NCI-H2227 (cell line): ENCODE results near the gene FPGS.

Experiments used
- DNase-seq: peaks from one replicate; lab custom pipeline; 2025; ENCODE audit not compliant: unreplicated experiment; lab: John Stamatoyannopoulos, UW

The FPGS gene

DNA sequence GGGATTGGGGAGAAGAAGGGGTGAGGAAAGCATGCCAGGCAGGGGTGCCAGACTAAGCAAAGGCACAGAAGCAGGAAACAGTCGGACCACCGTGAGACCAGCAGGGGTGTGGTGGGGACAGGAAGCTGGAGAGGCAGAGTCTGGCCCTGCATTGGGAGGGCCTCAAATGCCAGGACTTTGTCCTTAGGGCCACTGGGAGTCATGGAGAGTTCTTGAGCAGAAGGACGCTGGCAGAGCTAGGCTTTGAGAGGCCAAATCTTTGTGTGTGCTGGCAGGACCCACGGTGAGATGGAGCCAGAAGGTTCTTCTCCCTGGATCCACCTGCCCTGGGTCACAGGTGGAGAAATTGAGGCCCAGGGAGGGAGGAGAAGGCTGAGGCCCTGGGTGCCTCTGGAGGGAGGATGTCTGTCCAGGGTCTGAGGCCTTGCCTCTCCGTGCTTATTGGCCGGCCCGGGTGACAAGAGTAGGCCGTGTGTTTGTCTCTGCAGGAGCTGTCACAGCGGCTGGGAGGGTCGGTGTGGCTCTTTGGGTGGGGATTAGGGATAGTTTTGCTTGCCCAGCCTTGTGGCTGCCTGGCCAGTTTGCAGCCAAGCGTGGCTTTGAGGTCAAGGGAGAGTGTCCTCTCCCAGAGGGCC, 53.5 kb downstream of the FPGS start:
- no peak for DNase-seq

DNA sequence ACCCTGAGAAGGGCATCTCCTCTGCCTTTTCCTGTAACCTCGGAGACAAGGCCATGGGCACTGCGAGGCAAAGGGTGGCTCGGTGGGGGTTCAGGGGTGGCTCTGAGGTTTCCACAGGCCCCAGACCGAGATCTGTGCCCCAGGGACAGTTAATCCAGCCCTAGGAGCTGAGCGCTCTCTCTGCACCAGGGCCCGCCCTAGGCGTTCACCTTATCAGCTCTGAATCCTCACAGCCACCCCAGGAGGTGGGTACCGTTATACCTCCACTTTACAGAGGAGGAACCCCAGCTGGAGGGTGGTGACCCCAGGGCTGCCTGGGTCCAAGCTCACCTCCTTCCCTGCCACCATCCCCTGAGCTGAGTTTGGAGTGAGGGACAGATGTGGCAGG, 54.0 kb downstream of the FPGS start:
- DNase-seq, result no peak

- DNase-seq, result no peak
These were observed 54.6 kb downstream of the FPGS start for GRCh38 chr9:127857278-127857677.

GRCh38 chr9:127858041-127858512, 55.4 kb downstream of the FPGS start:
- DNase-seq, result no peak

DNA sequence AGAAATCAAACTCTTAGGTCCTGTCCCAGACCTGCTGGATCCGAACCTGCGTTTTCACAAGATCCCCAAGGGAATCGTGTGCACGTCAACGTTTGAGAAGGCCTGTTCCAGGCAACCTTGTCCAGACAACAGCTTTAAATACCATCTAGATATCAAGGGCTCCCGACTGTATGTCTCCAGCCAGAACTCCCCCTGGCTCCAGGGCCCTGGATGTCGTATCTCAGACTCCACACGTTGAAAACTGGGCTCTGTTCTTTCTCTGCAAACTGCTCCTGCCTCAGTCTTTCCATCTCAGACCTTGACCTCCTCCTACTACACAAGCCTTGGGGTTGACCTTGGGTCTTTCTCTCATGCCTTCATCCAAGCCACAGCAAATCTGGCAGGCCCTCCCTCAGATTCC, 57.6 kb downstream of the FPGS start:
- no peak for DNase-seq

GRCh38 chr9:127860779-127861178, 58.1 kb downstream of the FPGS start:
- no peak for DNase-seq

DNA sequence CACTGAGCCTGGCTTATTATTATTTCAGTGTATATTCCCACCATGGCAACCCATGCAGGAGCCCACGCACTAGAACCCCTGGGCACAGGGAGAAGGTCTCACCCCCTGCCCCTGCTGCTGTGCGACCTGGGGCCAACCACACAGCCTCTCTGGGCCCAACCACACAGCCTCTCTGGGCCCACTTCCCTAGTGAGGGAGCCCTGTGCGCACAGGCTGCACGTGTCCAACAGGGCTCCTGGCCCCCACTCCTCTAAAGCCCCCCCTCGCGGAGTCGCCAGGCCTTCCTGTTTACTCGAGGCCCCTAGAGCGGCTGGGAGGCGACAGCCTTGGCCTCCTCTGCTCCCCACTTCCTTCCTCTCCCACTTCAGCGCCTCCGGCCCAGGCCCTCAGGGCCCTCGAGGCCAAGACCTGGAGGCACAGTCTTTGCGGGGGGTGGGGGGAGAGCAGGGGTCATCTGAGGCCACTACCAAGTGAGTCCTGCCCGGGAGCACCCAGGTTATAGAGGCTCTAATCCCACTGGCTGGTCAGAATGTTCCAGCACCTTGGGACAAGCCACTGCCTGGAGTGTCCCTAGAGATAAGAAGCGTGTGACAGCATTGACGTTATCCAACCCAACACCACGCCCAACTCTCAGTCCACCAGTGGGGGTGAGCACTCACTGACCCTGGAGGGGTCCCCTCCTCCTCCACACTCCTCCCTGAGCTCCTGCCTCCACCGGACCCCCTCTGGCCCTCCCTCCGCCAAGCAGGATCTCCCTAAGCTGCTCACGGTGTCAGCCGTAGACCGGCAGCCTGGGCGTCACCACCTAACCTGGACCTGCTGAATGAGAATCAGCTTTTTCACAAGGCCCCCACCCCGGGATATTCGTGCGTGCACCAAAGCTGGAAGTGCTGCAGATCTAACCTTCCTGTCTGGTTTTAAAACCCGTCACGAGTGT, 59.7 kb downstream of the FPGS start:
- DNase-seq, result no peak

GRCh38 chr9:127863191-127863621, 60.5 kb downstream of the FPGS start:
- no peak for DNase-seq
